ENCODE data around the gene SFMBT2.
"Not testable (repeated sequence)": the region's sequence is repeated elsewhere in the genome, so short reads cannot be mapped to it uniquely, and the experiment has no call there.

SFMBT2 gene

DNA sequence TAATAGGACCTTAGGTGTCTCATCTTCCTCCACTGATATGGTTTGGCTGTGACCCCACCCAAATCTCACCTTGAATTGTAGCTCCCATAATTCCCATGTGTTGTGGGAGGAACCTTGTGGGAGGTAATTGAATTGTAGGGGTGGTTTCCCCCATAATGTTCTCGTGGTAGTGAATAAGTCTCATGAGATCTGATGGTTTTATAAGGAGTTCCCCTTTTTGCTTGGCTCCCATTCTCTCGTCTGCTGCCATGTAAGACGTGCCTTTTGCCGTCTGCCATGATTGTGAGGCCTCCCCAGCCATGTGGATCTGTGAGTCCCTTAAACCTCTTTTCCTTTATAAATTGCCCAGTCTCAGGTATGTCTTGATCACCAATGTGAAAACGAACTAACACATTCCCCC, 220.1 kb downstream of the SFMBT2 start:
- not testable (repeated sequence) for DNase-seq (ENCODE audit: low read depth in 2 of 2, low spot score in 1 of 2)

DNA sequence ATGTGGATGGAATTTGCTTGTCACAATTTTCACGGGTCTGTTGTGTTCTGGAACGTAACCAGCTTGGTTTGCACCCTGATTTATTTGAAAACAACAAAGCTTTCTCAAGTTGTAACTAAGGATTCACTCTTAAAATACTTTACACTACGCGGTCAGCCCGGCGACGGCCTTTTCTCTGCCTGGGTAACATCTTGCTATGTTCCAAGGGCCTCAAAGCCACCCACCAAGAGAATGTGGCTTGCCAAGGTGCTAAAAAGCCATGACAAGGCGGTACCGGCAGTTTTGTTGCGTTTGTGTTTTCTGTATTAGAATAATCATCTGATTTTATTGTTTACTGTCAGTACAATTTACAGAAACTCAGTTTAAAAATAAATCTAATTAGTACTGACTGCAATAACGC, 220.9 kb downstream of the SFMBT2 start:
- no peak for DNase-seq (ENCODE audit: low read depth in 2 of 2, low spot score in 1 of 2)

DNA sequence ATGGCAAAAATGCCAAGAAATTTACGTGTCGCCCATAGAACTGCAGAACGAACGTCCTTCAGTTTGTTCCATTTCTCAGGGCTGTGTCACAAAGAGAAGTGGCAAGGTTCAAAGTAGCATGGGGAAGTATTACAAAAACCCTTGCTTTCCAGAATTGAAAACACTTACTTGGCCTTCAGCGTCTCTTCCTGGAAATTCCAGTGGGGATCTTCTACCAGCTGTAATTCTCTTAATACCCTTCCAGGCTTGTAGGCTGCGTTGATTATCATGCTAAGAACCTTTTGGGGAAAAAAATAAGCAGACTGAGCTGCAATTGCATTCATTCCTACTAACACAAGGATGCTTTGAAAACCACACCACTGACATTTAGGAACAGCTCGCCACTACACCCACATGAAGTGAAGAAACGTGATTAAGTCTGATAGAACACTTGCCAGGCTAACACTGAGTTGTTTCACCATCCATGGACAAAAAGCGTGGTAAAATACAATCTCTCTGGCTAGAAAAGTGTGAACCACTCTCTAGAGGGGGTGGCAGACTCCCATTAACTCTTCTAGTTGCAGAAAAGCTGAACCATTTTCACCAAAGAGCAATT, 222.3 kb downstream of the SFMBT2 start:
- DNase-seq (ENCODE audit: low read depth in 2 of 2, low spot score in 1 of 2), result no peak

DNA sequence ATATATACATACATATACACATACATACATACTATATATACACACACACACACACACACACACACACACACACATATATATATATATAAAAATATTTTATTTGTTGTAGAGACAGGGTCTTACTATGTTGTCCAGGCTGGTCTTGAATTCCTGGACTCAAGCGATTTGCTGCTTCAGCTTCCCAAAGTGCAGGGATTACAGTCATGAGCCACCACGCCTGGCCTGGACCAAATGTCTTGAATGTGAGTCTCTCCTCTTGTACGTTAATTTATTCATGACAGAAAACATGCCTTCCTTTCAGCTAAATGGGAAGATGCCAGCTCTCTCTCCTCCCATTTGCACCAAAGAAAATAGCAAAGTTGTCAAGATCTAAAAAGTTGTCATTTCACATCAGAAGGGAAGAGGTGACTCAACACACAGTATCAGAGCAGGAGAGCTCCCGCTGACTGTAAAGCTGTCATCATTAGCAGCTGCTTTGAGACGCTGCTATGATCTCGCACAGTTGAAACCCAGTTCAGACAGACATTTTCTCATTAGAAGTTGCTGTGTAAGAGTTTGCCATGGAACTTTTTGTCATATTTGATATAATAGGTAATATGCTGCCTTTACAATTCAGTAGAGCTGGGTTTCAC, 224.3 kb downstream of the SFMBT2 start:
- no peak for DNase-seq (ENCODE audit: low read depth in 2 of 2, low spot score in 1 of 2)

DNA sequence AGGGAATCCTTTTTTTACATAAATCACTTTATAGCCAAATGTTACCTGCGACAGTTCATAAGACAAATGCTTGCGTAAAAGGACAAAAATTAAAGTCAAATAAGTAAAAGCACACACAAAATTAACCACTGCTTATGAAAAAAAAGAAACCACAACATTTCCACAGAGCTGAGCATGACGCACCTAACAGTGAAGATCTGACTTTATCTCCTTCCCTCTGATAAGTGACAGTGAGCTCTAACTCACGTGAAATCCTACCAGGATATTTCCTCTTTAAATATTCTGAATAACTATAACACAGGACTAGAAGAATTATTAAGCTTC, 225.5 kb downstream of the SFMBT2 start:
- DNase-seq (ENCODE audit: low read depth in 2 of 2, low spot score in 1 of 2), result no peak

DNA sequence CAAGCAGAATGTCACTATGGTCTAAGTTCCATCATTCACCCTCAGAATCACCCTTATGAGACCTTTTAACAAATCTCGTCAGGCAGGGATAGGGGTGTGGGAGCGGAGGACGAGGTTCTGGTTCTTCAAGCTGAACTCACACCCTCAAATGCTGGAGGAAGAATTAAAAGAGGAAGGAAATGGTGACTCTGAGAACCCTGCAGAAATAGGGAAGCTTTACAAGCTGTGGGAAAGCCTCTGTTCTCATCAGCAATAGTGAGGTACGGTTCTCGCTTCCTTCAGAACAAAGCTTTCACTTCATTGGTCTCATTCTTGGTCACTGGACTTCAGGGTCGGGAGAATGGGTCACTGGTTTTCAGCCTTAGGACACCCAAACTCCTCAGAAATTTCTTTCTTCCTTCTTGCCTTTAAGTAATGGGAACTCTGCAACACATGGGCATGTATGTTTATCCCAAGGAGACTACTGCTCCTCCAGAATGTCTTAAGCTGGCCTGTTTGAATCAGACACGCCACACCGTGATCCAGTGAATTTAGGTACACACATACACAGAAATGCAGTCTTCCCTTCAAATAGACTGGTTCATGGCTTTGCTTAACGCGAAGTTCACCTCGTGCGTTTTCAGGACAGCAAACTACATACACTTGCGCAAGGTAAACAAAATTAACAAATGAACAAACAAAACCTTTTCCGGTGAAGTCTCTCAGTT, 226.0 kb downstream of the SFMBT2 start:
- DNase-seq (ENCODE audit: low read depth in 2 of 2, low spot score in 1 of 2), result no peak

DNA sequence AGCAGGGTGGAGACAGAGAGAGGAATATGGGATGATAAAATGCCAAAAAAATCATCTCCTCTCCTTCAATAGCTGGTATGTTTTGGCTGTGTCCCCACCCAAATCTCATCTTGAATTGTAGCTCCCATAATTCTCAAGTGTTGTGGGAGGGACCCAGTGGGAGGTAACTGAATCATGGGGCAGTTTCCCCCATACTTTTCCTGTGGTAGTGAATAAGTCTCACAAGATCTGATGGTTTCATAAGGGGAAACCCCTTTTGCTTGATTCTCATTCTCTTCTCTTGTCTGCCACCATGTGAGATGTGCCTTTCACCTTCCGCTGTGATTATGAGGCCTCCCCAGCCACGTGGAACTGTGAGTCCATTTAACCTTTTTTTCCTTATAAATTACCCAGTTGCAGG, 226.7 kb downstream of the SFMBT2 start:
- not testable (repeated sequence) for DNase-seq (ENCODE audit: low read depth in 2 of 2, low spot score in 1 of 2)

DNA sequence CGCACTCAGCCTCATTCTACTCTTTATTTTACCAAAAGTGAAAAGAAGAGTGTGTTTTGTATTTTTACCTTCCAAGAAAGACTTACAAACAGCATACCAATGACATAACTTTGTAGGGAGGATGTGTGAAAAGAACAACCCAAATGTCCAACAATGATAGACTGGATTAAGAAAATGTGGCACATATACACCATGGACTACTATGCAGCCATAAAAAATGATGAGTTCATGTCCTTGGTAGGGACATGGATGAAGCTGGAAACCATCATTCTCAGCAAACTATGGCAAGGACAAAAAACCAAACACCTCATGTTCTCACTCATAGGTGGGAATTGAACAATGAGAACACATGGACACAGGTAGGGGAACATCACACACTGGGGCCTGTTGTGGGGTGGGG, 228.5 kb downstream of the SFMBT2 start:
- DNase-seq (ENCODE audit: low read depth in 2 of 2, low spot score in 1 of 2), result not testable (repeated sequence)

DNA sequence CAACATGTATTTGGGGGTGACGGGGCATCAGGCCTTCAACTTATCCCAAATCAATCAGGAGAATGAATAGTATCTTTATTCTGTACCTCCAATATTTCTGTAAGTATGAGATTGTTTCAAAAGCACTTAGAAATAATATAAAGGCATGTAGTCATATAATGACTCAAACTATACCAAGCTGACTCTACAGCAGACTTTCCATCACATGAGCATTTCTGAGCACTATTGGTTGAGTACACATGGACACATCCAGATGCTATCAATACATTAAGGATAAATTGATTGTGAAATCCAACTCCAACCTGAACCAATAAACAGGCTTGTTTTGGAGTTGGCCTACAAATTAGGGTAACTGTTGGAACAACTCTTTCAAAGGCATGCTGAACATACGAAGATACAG, 229.4 kb downstream of the SFMBT2 start:
- no peak for DNase-seq (ENCODE audit: low read depth in 2 of 2, low spot score in 1 of 2)

DNA sequence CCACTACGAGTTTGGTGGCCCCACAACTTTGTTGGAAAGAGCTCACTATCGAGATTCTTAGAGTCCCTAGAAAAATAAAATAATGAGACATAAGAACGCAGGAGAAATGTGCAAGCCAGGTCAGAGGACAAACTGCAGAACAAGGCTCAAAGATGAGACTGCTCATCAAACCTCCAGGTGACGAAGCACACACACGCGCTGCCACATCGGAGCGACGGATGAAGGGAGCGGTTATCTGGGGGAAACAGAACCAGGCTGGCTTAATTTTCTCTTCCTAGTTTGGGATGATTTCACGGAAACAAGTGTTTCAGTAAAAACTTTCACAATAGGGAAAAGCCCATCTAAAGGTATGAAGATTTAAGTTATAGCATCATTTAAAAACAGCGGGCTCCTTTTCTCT, 231.3 kb downstream of the SFMBT2 start:
- no peak for DNase-seq (ENCODE audit: low read depth in 2 of 2, low spot score in 1 of 2)

DNA sequence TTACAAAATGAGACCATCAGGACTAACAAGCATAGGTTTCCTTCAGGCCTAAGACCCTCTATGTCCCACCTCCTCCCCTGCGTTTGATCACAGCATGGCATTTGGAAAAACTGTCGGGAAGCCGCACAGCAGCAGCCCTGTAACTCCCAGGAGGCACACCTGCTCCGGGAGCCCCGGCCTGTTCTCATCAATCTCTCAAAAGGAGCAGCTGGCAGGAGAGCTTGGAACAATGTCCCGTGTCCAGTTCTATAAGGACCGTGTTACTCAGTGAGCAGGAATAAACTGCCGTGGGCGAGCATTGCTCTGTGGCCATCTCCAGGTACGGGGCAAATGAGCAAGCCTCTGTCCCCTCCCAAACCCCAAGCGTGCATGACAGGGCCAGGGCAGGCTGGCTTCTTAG, 236.9 kb downstream of the SFMBT2 start:
- DNase-seq (ENCODE audit: low read depth in 2 of 2, low spot score in 1 of 2), result no peak

DNA sequence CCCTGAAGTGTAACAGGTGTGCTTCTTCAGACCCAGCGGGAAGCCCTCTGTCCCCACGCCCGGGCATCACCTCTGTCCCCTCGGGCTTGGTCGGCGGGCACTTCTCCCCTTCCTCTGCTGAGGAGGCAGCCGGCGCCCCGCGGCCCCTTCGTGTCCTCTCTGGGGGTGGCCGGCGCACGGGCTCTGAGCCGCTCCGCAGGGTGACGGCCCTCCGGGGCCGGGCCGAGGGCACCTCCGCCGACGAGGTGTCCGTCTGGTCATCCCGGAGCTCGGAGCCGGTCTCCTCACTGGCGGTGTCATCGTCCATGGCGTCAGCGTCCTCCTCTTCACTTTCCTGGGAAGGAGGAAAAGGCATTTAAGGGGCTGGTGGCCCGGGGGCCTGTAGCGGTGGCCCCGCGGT, 239.0 kb downstream of the SFMBT2 start:
- DNase-seq (ENCODE audit: low read depth in 2 of 2, low spot score in 1 of 2), result no peak

DNA sequence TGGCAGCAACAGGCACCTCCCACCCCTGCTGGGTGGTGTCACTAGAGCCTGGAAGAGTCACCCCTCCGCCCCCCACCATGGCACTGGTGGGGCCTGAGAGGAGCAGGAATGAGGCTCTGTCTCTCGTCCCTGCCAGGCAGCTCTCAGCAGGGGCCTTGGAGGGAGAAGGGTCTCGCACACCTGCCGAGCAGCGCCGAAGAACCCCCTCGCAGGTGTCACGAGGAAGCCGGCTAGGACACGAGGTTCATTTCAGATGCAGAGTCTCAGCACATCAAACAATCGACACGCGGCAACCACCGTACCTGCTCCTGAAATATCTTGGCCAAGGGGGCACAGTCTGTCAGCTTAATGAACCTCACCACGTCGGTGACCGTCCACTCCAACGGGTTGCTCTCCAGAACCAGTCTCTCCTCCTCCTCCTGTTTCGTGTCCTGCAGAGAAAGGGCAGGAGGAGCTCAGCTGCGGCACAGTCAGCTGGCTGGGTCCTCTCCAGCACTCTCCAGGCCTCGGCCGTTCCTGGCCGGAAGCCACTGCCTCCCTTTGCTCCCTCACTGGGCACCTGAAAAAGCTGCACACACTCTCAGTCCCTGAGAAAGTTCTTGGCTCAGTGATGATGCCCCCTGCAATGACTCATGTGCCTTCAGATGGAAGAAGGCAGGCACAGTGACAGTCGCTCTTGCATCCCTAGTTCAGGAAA, 240.1 kb downstream of the SFMBT2 start:
- no peak for DNase-seq (ENCODE audit: low read depth in 2 of 2, low spot score in 1 of 2)

DNA sequence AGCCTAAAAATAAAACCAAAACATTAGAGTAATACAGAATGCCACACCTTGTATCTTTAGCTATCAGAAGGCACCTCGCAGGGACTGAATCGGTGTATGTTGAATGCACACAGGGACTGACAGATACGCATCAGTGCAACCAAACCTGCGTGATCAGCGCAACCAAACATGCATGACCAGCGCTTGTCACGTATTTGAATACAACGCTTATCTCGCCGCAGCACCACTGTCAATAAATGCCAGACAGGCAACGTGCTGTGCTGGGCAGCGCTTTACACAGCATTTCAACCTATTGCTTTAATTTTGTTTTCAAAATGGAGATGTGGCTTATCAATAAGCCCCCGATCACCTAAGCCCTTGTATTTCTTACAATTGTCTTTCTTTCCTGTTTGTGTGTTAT, 242.4 kb downstream of the SFMBT2 start:
- DNase-seq (ENCODE audit: low read depth in 2 of 2, low spot score in 1 of 2), result no peak

DNA sequence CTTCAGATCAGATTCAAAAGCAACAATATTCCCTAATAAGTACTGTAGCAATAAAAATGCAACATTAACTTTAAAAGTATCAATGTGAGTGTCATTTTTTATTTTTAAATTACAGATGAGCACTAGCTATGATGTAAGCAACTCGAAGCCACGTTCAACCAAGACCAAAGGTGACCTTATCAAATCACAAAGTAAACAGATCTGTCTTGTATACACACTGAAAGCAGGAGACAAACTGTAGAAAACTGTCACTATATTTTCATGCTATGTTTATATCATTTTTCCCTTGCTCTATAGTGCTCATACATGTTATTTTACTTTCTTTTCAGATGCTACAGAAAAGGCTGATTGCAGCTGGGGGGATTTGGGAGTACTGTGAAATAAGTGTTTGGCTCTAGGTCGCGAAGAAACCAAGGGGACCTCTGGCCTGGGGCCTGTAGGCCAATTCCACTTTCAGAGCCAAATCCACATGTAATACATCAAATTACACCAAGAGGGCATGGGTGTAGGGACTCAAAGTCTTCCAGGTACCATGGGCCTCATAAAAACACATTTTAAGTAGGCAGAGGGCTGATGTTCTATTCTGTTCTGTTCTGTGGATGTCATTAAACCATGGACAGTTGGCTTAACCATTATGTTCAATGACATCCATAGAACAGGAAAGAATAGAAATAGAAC, 245.2 kb downstream of the SFMBT2 start:
- no peak for DNase-seq (ENCODE audit: low read depth in 2 of 2, low spot score in 1 of 2)

DNA sequence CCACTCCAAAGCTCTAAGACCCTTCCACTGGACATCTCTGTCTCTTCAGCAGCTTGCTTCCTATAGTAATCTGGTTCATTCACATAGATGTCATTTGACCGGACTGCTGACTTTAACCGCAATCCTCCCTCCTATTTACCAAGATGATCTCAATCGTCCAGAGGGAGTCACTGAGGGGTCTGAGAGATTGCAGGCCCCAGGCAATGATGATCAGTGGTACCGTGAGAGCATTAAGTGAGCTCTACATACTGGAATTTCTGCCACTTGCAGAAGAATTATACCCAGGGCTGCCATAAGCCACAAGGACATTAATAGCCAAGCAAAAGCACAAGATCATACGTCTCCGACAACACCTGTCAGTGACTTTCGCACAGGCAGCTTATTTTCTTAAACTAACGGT, 245.9 kb downstream of the SFMBT2 start:
- no peak for DNase-seq (ENCODE audit: low read depth in 2 of 2, low spot score in 1 of 2)

DNA sequence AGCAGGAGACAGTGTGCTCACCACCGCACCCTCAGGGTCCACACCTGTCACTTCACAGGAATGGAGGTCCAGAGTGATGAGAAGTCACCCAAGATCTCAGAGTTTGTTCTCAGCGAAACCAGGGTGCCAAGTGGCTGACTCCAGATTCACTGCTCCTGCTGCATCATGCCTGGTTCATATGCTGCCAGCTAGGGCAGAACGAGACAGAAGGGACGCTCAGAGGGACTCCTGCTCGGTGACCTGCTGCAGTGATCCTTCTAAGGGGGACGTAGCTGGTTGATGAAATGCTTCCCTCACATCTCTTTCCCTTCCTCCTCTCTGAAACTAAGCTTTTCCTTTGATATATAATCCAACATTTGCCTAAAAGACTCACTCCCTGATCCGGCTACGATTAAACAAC, 248.5 kb downstream of the SFMBT2 start:
- DNase-seq (ENCODE audit: low read depth in 2 of 2, low spot score in 1 of 2), result no peak

DNA sequence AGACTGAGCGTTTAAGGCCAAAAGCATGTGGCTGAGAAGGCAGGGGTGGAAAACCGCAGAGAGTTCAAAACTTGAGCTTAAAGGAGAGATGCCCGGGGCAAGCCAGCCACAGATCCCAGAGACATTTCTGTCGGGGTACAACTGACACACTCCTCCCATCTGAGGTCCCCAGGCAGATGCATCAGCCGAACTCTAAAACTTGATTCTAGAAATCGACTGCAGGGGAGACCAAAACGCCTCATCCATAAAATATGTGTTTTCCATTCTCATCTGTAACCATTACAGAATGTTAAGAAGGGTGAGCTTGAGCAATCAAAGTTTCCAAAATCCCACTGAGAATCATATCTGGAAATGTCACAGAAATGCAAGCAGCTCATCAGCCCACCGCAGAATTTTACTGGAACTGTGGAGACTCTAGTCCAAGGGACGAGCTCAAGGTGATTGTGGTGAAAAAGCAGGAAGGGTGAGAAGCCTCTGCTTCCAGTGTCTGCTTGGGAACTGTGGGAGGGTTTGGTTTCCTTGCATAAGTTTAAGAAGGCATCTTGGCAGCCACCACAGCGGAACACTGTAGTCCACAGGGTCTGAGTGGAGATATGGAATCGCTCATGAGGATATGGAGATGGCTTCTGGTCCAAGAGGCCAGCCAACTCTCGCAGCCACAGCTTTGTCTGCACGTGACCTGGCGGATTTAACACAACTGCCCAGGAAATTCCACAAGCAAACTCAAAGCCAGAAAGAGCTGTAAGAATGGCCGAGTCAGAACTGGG, 249.2 kb downstream of the SFMBT2 start:
- DNase-seq (ENCODE audit: low read depth in 2 of 2, low spot score in 1 of 2), result no peak

DNA sequence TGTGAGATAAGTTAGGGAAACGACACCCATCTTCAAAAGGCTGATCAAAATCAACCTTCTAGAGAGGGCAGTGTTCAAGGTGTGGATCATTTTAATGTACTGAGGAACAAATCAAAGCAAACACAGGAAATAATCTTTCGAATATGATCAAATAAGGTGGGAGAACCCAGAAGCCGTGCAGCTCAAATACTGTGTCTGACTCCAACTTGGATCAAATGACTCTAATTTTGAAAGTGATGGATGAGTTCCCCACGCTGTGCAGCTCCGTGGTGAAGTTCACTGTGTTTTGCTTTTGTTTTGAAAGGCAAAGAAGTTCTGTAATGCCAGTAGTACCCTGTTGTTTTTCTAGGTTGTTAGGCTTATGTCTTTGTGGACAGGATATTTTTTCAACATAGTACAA, 250.9 kb downstream of the SFMBT2 start:
- no peak for DNase-seq (ENCODE audit: low read depth in 2 of 2, low spot score in 1 of 2)

DNA sequence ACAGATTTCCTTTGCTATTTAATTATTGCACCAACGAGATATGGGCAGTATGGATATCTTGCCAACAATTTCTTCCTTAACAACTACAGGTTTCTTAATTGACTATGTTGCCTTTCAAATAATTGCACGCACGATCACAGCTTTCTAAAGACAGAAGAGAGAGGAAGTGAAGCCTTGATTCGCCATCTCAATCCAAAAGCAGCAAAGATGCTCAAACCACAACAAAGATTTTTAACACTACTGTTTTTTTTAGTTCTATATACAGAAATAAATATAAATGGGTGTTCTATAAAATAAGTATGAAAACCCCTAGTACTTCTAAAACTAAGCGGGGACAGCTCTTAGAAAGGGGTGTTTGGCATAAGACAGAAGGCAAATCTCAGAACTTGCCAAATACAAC, 251.3 kb downstream of the SFMBT2 start:
- no peak for DNase-seq (ENCODE audit: low read depth in 2 of 2, low spot score in 1 of 2)

DNA sequence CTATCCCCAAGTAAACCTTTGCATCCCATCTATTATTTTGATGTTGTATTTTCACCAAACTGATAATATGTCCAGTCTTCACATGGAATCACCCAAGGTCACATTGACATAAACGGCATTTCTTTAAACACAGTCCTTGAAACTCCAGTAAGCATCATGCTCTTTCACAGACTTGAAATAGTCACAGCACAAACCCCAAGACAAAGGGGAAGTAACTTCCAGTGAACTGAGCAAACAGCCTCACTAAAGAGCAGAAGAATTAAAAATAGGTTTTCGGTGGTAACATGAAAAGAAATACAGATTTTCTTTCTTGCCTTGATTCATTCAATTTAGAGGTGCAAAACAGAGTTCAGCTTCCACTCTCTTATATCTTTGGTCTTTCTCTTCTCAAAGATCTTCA, 253.7 kb downstream of the SFMBT2 start:
- no peak for DNase-seq (ENCODE audit: low read depth in 2 of 2, low spot score in 1 of 2)

All from stimulated activated CD8-positive, alpha-beta memory T cell treated with anti-CD3 and anti-CD28 coated beads, Interleukin-4, amount 100 ng/mL, for 4 hours (primary cell).